ENCODE measurements around the gene DPP6. TPM values are rescaled to one million over a fixed set of nuclear protein-coding genes. Genes with fewer than 3 reads are reported as not detected.

Gene DPP6
- total and polyA plus RNA-seq, 9 of the 15 experiments (the other 6 are each of a cell fraction or from before 2014, with no cell fraction given): not detected

GRCh38 chr7:154178895-154179294 is 126.7 kb downstream of the DPP6 start:
- ATAC-seq (no peak), DNase-seq (ENCODE audit: extremely low read depth in 1 of 4, low spot score in 3 of 4) (no peak), FAIRE-seq (no peak)
- no peak overlapping the region for H2AFZ ChIP-seq (ENCODE audit: low read depth, low read length)
- no TSS peak for BruUV-seq (replicated peaks)
- H3K4me1 ChIP-seq (replicated peaks in 1 of 2; ENCODE audit: control insufficient read depth in 2 of 2, insufficient read depth in 2 of 2, low read length in 2 of 2): no peaks in the 10 kb centered on the region
- no peak overlapping the region for H3K4me3 ChIP-seq
- CTCF ChIA-PET (ENCODE audit: low intra/inter-chr PET ratio): no interaction called here
- intact Hi-C loops (cut with micrococcal nuclease): no loop called here
- no peak overlapping the region for H3K27ac ChIP-seq (ENCODE audit: extremely low read depth, low read depth, low read length)
- no peaks in the 10 kb centered on the region for H3K79me2 ChIP-seq (ENCODE audit: control insufficient read depth, insufficient read depth, low read length)
- H3K9ac ChIP-seq (ENCODE audit: insufficient read depth in 1 of 2, low read depth in 2 of 2, low read length in 2 of 2): no peak overlapping the region
- no peaks in the 10 kb centered on the region for H4K20me1 ChIP-seq (replicated peaks; ENCODE audit: control insufficient read depth, insufficient read depth, low read length)
- H3K4me2 ChIP-seq (ENCODE audit: insufficient read depth, low read length): no peak overlapping the region
- POLR2A ChIA-PET: no interaction called here
- H3K36me3 ChIP-seq (ENCODE audit: control insufficient read depth, insufficient read depth, low read length): no peaks in the 10 kb centered on the region
- in situ Hi-C loops (cut with MboI): no loop called here
- no peak for TF ChIP-seq MCM3 (IDR thresholded peaks at IDR 0.05)
- TF ChIP-seq JUND (IDR thresholded peaks at IDR 0.05; ENCODE audit: borderline replicate concordance, low read depth, low read length): 0 out of 2 replicates have a peak, but pooled peaks have one; percentile 3
- TF ChIP-seq JUND (tag; IDR thresholded peaks at IDR 0.05; ENCODE audit: borderline replicate concordance, low read depth, low read length): no peak
- peaks cover 3 to 12% of the 10 kb centered on the region in 2 experiments; a peak in 3 of 5 replicates for H3K27me3 ChIP-seq (ENCODE audit: control insufficient read depth in 2 of 2, insufficient read depth in 2 of 2, low read length in 2 of 2)
- H3K9me1 ChIP-seq (ENCODE audit: control insufficient read depth, insufficient read depth, low read length): no peaks in the 10 kb centered on the region
- no peaks in the 10 kb centered on the region for H3K9me3 ChIP-seq (replicated peaks; ENCODE audit: control insufficient read depth, insufficient read depth, low read depth, low read length)

- Histone ChIP-seq H4K20me1 (replicated peaks; ENCODE audit: control insufficient read depth, insufficient read depth, low read length) (no peaks in the 10 kb centered on the region), H3K27ac (ENCODE audit: extremely low read depth, low read depth, low read length) (no peak overlapping the region), H3K36me3 (ENCODE audit: control insufficient read depth, insufficient read depth, low read length) (no peaks in the 10 kb centered on the region), H3K9ac (ENCODE audit: insufficient read depth in 1 of 2, low read depth in 2 of 2, low read length in 2 of 2) (no peak overlapping the region), H3K79me2 (ENCODE audit: control insufficient read depth, insufficient read depth, low read length) (no peaks in the 10 kb centered on the region), H3K27me3 (ENCODE audit: control insufficient read depth in 2 of 2, insufficient read depth in 2 of 2, low read length in 2 of 2) (peaks cover 6 to 17% of the 10 kb centered on the region in 2 experiments; a peak in 3 of 5 replicates), H3K9me3 (replicated peaks; ENCODE audit: control insufficient read depth, insufficient read depth, low read depth, low read length) (no peaks in the 10 kb centered on the region), H3K4me2 (ENCODE audit: insufficient read depth, low read length) (no peak overlapping the region), H3K4me1 (replicated peaks in 1 of 2; ENCODE audit: control insufficient read depth in 2 of 2, insufficient read depth in 2 of 2, low read length in 2 of 2) (no peaks in the 10 kb centered on the region), H2AFZ (ENCODE audit: low read depth, low read length) (no peak overlapping the region), H3K9me1 (ENCODE audit: control insufficient read depth, insufficient read depth, low read length) (no peaks in the 10 kb centered on the region), H3K4me3 (no peak overlapping the region)
- WGBS (ENCODE audit: insufficient coverage, low coverage, missing lambda C conversion rate): under 1% methylated on average over 10 of the region's 10 CpGs
- ATAC-seq: no peak
- intact Hi-C loops (cut with micrococcal nuclease): no loop called here
- TF ChIP-seq POLR2AphosphoS2 (IDR thresholded peaks at IDR 0.05; ENCODE audit: low read length) (no peak), PKNOX1 (IDR thresholded peaks at IDR 0.05) (0 out of 2 replicates have a peak, but pooled peaks have one; percentile 40)
- CTCF ChIA-PET (ENCODE audit: low intra/inter-chr PET ratio): no interaction called here
- no peak for FAIRE-seq
- POLR2A ChIA-PET: no interaction called here
- BruUV-seq (replicated peaks): no TSS peak
- DNase-seq (ENCODE audit: extremely low read depth in 1 of 4, low spot score in 3 of 4): no peak
- in situ Hi-C loops (cut with MboI): no loop called here
Measured at GRCh38 chr7:154183482-154183881, 131.3 kb downstream of the DPP6 start.
